Thyroid gland (tissue), 4 donors: ENCODE measurements around the gene KIR3DL2.

Source experiments
- CTCF ChIP-seq, 6 experiments: fragments of 200-600 bp in 3 of 6; fragments of 450-650 bp in 3 of 6; sonication (generic) in 3 of 6; IDR thresholded peaks; one replicate each; pipeline ENCODE4 v1.5.1; 2016 to 2019; ENCODE audit warnings: antibody characterized with exemption in 6 of 6, mild to moderate bottlenecking in 2 of 6, inconsistent platforms in 1 of 6, moderate library complexity in 1 of 6
- POLR2A ChIP-seq, 2 donors: fragments of 450-650 bp; IDR thresholded peaks; one replicate each; pipeline ENCODE4 v1.6.1; 2017; ENCODE audit warnings: antibody characterized with exemption in 2 of 2, mild to moderate bottlenecking in 2 of 2, moderate library complexity in 1 of 2

- TF ChIP-seq CTCF (IDR thresholded peaks at IDR 0.05) (no peak), POLR2A (IDR thresholded peaks at IDR 0.05) (no peak)
These were observed 53.1 kb downstream of the KIR3DL2 start for GRCh38 chr19:54903303-54903702.
